Activated T-cell treated with anti-CD3 and anti-CD28 coated beads for 4 hours (primary cell): ENCODE results near the gene ZCRB1.

Source experiments
- DNase-seq: peaks from one replicate; pipeline ENCODE4 v3.0.0-alpha.2; 2020

The ZCRB1 gene

DNA sequence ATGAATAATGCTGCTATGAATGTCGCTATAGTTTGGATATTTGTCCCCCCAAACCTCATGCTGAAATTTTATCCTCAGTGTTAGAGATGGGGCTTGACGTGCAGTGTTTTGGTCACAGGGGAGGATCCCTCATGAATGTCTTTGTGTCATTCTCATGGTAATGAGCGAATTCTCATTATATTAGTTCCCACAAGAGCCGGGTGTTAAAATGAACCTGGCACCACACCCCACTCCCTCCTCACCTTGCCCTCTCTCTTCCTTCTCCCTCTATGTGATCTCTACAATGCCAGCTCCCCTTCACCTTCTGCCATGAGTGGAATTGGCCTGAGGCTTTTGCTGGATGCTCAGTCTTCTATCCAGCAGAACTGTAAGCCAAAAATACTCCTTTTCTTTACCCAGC lies 50.4 kb downstream of the ZCRB1 start:
- no peak for DNase-seq

GRCh38 chr12:42273706-42274105 lies 52.2 kb downstream of the ZCRB1 start:
- DNase-seq: no peak

- DNase-seq: no peak
These were observed 55.3 kb downstream of the ZCRB1 start for GRCh38 chr12:42270596-42270995.

GRCh38 chr12:42267413-42268190 lies 58.3 kb downstream of the ZCRB1 start:
- DNase-seq: no peak

DNA sequence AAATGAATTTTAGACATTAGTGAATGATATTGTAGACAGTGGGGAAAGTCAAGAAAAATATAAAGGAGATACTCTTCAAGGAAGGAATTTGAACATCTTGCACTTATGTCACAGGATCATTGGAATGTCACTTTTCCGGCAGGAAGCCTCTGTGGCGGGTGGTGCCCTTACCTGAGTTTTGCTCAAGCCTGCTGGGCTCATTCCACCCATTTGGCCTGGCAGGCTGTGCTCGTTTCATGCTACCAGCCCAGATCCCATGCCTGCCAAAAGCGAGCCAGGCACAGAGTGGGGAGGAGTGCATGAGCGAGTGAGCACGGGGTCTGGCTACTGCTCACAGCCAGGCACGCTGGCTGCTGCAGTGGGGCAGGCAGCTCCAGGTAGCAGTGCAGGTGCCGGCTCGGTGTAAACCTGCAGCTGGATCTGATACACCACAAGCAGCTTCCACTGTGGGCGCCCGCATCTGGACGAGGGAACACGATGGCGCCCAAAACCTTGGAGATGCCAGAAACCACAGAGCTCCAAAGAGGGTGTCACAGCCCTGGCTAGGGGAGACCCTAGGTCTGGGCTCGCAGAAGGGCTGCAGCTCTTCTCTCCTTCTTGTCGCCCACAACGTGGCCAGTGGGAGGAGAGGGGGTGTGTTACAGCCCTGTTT lies 59.2 kb downstream of the ZCRB1 start:
- no peak for DNase-seq

- no peak for DNase-seq
These were observed 63.6 kb downstream of the ZCRB1 start for GRCh38 chr12:42262271-42262670.
